Memory B cell (primary cell): ENCODE measurements around the gene TNFAIP1.

Experiments
- ATAC-seq: fragments of 150-1000 bp; cut with Tn5 transposase; 2 replicates; pipeline ENCODE4 v1.10.0; 2021; ENCODE audit warnings: low read depth, mild to moderate bottlenecking, moderate library complexity
- DNase-seq, 2 donors: peaks; one replicate each; pipeline ENCODE4 v3.0.0; 2022; ENCODE audit warnings: low spot score in 2 of 2
- H3K27ac Mint-ChIP-seq: one replicate; pipeline ENCODE4 v1.8.0; 2022; ENCODE audit warnings: mild to moderate bottlenecking, moderate library complexity, mixed read lengths
- H3K27me3 Mint-ChIP-seq: one replicate; pipeline ENCODE4 v1.8.0; 2022; ENCODE audit warnings: mixed read lengths
- H3K36me3 Mint-ChIP-seq: one replicate; pipeline ENCODE4 v1.8.0; 2022; ENCODE audit warnings: mild to moderate bottlenecking, mixed read lengths
- H3K4me1 Mint-ChIP-seq: one replicate; pipeline ENCODE4 v1.8.0; 2022; ENCODE audit warnings: mixed read lengths
- H3K4me3 Mint-ChIP-seq: one replicate; pipeline ENCODE4 v1.8.0; 2022; ENCODE audit warnings: mild to moderate bottlenecking, moderate library complexity, mixed read lengths
- H3K9me3 Mint-ChIP-seq: one replicate; pipeline ENCODE4 v1.8.0; 2022; ENCODE audit warnings: mixed read lengths

Gene TNFAIP1

DNA sequence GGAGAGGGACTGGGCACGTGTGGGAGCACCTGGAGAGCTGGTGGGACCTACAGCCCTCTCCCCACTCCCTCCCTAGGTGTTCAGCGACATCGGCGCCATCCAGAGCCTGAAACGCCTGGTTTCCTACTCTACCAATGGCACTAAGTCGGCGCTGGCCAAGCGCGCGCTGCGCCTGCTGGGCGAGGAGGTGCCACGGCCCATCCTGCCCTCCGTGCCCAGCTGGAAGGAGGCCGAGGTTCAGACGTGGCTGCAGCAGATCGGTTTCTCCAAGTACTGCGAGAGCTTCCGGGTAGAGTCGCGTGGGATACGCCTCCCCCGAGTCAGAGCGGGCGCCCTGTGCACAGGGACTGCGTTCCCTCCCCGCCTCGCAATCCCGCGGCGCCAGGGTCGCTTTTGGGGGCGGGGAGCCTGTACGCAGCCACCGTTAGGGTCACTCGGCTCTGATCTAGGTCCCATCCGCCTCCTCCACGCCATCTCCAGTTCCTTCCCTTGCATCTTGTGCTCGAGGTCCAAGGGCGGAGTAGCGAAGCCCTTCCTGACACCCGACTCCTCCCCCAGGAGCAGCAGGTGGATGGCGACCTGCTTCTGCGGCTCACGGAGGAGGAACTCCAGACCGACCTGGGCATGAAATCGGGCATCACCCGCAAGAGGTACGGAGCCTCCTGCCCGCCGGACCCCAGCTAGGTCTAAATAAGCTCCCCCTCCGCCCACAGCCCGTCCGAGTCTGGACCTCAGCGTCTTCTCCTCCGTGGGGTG, 48.9 kb downstream of the TNFAIP1 start:
- Mint-ChIP-seq H3K36me3 (peaks cover 12% of the 10 kb centered on the region), H3K9me3 (no peaks in the 10 kb centered on the region), H3K27me3 (peaks cover 10% of the 10 kb centered on the region), H3K4me3 (peak overlapping the region; percentile 92), H3K27ac (peak overlapping the region; percentile 35), H3K4me1 (peaks cover 15% of the 10 kb centered on the region)
- no peak for DNase-seq
- peak; percentile 85 for ATAC-seq

DNA sequence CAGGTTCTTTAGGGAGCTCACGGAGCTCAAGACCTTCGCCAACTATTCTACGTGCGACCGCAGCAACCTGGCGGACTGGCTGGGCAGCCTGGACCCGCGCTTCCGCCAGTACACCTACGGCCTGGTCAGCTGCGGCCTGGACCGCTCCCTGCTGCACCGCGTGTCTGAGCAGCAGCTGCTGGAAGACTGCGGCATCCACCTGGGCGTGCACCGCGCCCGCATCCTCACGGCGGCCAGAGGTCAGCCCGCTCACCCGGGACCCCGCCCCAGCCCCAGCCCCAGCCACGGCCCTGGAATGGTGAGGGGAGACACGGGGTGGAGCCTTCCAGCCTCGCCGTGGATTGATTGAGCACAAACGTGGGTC, 49.5 kb downstream of the TNFAIP1 start:
- Mint-ChIP-seq H3K4me1 (peaks cover 15% of the 10 kb centered on the region), H3K4me3 (peak overlapping the region; percentile 92), H3K27me3 (peaks cover 10% of the 10 kb centered on the region), H3K36me3 (peaks cover 16% of the 10 kb centered on the region), H3K27ac (peak overlapping the region; percentile 35), H3K9me3 (no peaks in the 10 kb centered on the region)
- no peak for DNase-seq
- ATAC-seq = no peak

DNA sequence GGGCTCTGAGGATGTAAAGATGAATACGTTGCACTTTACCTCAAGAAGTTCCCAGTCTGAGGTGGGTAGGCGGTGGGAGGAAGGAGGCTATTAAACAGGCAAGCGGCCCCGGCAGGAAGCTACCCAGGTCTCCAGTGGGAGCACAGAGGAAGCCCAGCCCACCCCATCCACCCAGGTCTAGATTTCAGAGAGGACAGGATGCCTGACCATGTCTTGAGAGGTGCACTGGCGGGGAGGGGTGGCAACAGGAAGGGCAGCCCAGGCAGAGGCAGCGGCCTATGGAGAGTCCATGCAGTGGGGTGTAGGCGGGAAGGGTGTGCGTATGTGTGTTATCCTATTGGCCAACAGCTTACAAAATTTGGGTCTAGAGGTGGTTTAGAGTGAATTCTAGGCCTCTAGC, 49.8 kb downstream of the TNFAIP1 start:
- Mint-ChIP-seq H3K36me3 (peaks cover 17% of the 10 kb centered on the region), H3K9me3 (no peaks in the 10 kb centered on the region), H3K27me3 (peaks cover 10% of the 10 kb centered on the region), H3K4me3 (peak overlapping the region; percentile 92), H3K27ac (no peak overlapping the region), H3K4me1 (peaks cover 15% of the 10 kb centered on the region)
- no peak for ATAC-seq
- no peak for DNase-seq

GRCh38 chr17:28386391-28386790, 50.8 kb downstream of the TNFAIP1 start:
- H3K9me3 Mint-ChIP-seq = no peaks in the 10 kb centered on the region
- H3K4me3 Mint-ChIP-seq = no peak overlapping the region
- peaks cover 15% of the 10 kb centered on the region for H3K4me1 Mint-ChIP-seq
- peaks cover 23% of the 10 kb centered on the region for H3K36me3 Mint-ChIP-seq
- no peak overlapping the region for H3K27ac Mint-ChIP-seq
- peaks cover 10% of the 10 kb centered on the region for H3K27me3 Mint-ChIP-seq
- DNase-seq = no peak
- ATAC-seq = no peak

- H3K4me1 Mint-ChIP-seq = peaks cover 9% of the 10 kb centered on the region
- H3K36me3 Mint-ChIP-seq = peaks cover 24% of the 10 kb centered on the region
- H3K9me3 Mint-ChIP-seq = no peaks in the 10 kb centered on the region
- no peak for DNase-seq
- no peak overlapping the region for H3K27ac Mint-ChIP-seq
- H3K27me3 Mint-ChIP-seq = peaks cover 8% of the 10 kb centered on the region
- H3K4me3 Mint-ChIP-seq = no peak overlapping the region
- ATAC-seq = no peak
These were observed 52.5 kb downstream of the TNFAIP1 start for GRCh38 chr17:28388106-28388505.

GRCh38 chr17:28390141-28390540, 54.6 kb downstream of the TNFAIP1 start:
- ATAC-seq (no peak), DNase-seq (no peak)
- H3K36me3 Mint-ChIP-seq = peaks cover 29% of the 10 kb centered on the region
- peaks cover 4% of the 10 kb centered on the region for H3K27me3 Mint-ChIP-seq
- no peaks in the 10 kb centered on the region for H3K9me3 Mint-ChIP-seq
- no peak overlapping the region for H3K4me3 Mint-ChIP-seq
- H3K27ac Mint-ChIP-seq = no peak overlapping the region
- peaks cover 4% of the 10 kb centered on the region for H3K4me1 Mint-ChIP-seq

DNA sequence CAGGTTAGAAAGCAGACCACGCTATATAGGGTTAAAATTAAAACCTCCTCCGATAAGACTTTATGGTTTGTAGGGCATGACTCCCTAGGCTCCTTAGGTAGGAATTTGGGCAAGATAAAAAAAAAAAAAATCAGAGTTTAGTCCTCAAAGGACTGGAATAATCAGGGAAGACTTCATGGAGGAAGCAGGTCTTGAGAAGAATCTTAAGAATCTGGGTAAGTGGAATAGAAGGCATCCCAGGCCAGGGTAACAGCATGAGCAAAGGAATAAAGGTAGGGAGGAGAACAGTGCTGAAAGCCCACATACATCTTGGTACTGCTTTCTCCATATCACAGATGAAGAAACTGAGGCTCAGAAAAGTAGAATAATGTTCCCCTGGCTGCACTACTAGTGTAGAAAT, 55.0 kb downstream of the TNFAIP1 start:
- H3K36me3 Mint-ChIP-seq = peaks cover 29% of the 10 kb centered on the region
- H3K9me3 Mint-ChIP-seq = no peaks in the 10 kb centered on the region
- ATAC-seq (no peak), DNase-seq (no peak)
- H3K4me1 Mint-ChIP-seq = no peaks in the 10 kb centered on the region
- H3K4me3 Mint-ChIP-seq = no peak overlapping the region
- H3K27me3 Mint-ChIP-seq = no peaks in the 10 kb centered on the region
- no peak overlapping the region for H3K27ac Mint-ChIP-seq

DNA sequence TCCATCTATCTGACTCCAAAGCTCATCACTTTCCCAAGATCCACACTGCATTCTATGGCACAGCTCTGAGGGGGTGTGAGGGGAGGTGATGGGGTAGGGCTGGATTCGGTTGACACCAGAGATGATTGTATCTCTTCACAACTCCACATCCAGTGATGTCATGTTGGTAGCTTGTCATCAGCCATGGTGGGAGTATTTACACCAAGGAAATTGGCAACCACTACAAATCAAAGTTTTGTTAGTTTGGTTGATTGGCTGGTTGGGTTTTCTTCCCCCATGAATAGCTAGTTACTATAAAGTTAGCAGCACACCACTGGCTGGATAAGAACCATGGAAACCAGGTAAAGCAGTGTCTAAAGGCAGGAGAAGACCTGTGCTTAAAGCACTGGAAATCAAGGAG, 55.4 kb downstream of the TNFAIP1 start:
- H3K4me3 Mint-ChIP-seq = no peak overlapping the region
- DNase-seq (no peak), ATAC-seq (no peak)
- H3K36me3 Mint-ChIP-seq = peaks cover 29% of the 10 kb centered on the region
- H3K27ac Mint-ChIP-seq = no peak overlapping the region
- no peaks in the 10 kb centered on the region for H3K9me3 Mint-ChIP-seq
- H3K4me1 Mint-ChIP-seq = no peaks in the 10 kb centered on the region
- no peaks in the 10 kb centered on the region for H3K27me3 Mint-ChIP-seq

DNA sequence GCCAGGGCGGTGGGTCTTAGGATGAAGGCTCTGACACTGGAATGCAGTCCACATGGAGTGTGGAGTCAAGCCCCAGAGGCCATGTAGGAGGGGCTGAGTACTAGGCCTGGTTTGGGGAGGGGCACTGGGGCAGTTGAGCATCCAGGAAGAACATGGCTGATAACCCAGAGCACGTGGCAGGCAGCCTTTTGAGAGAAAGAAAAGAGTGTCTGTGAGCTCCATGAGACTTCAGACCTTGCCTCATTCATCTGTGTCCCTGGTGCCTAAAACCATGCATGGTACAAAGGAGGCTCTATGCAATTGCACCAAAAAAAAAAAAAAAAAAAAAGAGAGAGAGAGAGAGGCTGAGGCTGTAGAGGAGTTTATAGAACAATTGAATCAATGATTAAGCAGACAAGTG, 55.8 kb downstream of the TNFAIP1 start:
- no peak for ATAC-seq
- DNase-seq = no peak
- Mint-ChIP-seq H3K36me3 (peaks cover 29% of the 10 kb centered on the region), H3K27ac (no peak overlapping the region), H3K4me1 (no peaks in the 10 kb centered on the region), H3K27me3 (no peaks in the 10 kb centered on the region), H3K9me3 (no peaks in the 10 kb centered on the region), H3K4me3 (no peak overlapping the region)

GRCh38 chr17:28392491-28392890, 56.9 kb downstream of the TNFAIP1 start:
- Mint-ChIP-seq H3K36me3 (peaks cover 29% of the 10 kb centered on the region), H3K27me3 (no peaks in the 10 kb centered on the region), H3K9me3 (no peaks in the 10 kb centered on the region), H3K4me1 (no peaks in the 10 kb centered on the region), H3K4me3 (no peak overlapping the region), H3K27ac (no peak overlapping the region)
- DNase-seq (no peak), ATAC-seq (no peak)

DNA sequence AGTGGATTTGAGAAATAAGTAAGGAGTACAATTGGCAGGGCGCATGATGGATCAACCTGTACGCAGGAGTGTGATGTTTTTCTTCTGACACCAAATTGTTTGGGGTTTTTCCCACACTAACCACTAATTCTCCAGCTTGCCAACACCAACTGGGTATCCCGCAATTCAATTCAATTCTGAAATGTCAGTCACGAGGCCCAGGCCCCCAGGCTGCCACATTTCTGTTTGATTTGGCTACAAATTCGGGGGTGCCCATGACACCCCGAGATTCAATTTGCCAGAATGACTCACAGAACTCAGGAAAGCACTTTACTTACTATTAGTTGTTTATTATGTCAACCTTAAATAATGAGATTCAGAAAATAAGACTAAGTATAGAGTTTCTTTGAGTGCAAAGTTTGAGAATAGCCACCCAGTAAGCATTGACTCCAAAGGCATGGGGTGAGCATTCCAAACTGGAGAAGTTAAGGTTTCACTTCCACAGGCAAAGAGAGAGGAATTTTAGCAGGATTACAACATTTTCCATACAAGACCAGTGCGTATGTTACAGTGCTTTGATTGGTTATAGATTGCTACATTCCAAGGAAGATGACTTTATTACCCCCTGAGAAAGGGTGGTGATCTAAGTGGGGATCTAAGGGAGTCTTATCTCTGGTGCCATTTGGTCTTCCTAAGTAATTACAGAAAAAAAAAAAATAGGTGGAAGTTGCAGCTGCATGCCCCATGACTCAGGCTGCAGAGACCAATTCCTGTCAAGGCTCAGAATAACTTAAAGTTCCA, 59.0 kb downstream of the TNFAIP1 start:
- DNase-seq (no peak), ATAC-seq (no peak)
- H3K4me3 Mint-ChIP-seq = no peak overlapping the region
- no peak overlapping the region for H3K27ac Mint-ChIP-seq
- H3K27me3 Mint-ChIP-seq = no peaks in the 10 kb centered on the region
- peaks cover 28% of the 10 kb centered on the region for H3K36me3 Mint-ChIP-seq
- no peaks in the 10 kb centered on the region for H3K9me3 Mint-ChIP-seq
- no peaks in the 10 kb centered on the region for H3K4me1 Mint-ChIP-seq

DNA sequence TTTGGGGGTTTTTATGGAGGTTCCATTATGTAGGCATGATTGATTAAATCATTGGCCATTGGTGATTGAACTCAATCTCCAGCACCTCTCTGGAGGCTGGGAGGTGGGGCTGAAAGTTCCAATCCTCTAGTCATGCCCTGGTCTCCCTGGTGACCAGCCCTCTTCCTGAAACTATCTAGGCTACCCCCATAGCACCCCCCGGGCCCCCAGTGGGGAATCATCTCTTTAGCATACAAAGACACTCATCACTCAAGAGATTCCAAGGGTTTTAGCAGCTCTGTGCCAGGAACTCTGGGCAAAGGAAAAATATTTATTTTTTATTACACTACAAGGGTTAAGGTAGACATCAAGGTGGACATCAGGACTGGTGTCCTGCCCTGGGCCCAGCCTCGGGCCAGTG, 59.9 kb downstream of the TNFAIP1 start:
- Mint-ChIP-seq H3K27me3 (no peaks in the 10 kb centered on the region), H3K9me3 (no peaks in the 10 kb centered on the region), H3K36me3 (peaks cover 20% of the 10 kb centered on the region), H3K27ac (no peak overlapping the region), H3K4me1 (no peaks in the 10 kb centered on the region), H3K4me3 (no peak overlapping the region)
- ATAC-seq (no peak), DNase-seq (no peak)

GRCh38 chr17:28395968-28396367, 60.4 kb downstream of the TNFAIP1 start:
- H3K27ac Mint-ChIP-seq = no peak overlapping the region

More at GRCh38 chr17:28395968-28396367, 60.4 kb downstream of the TNFAIP1 start:
- no peak for ATAC-seq
- Mint-ChIP-seq H3K36me3 (peaks cover 16% of the 10 kb centered on the region), H3K27me3 (no peaks in the 10 kb centered on the region), H3K9me3 (no peaks in the 10 kb centered on the region), H3K4me1 (no peaks in the 10 kb centered on the region), H3K4me3 (no peak overlapping the region)
- DNase-seq = no peak
